Natural killer cell (primary cell): ENCODE results near the gene ATP5PF. TPM values are rescaled to one million over a fixed set of nuclear protein-coding genes. Genes with fewer than 3 reads are reported as not detected.
"Not testable (repeated sequence)": the region's sequence is repeated elsewhere in the genome, so short reads cannot be mapped to it uniquely, and the experiment has no call there.

Experiments used
- ATAC-seq, 3 donors: fragments of 150-1000 bp in 2 of 3; fragments of 200-7000 bp in 1 of 3; cut with Tn5 transposase; 1 replicate in 1 of 3; 2 replicates in 2 of 3; pipeline ENCODE4 v1.10.0; 2021; ENCODE audit warnings: mild to moderate bottlenecking in 2 of 3, moderate library complexity in 2 of 3
- DNase-seq, 2 donors: peaks; one replicate each; pipeline versions ENCODE4 v3.0.0 to v3.0.0-alpha.2; 2013 to 2021; ENCODE audit warnings: mixed read lengths in 1 of 2
- H3K27ac ChIP-seq: one replicate; pipeline ENCODE4 v1.5.1; 2013; ENCODE audit warnings: mild to moderate bottlenecking, low read length
- H3K27me3 ChIP-seq: one replicate; pipeline ENCODE4 v1.6.1; 2013; ENCODE audit warnings: low read length; ENCODE audit not compliant: control insufficient read depth, insufficient read depth
- H3K36me3 ChIP-seq: one replicate; pipeline ENCODE4 v1.6.1; 2013; ENCODE audit warnings: low read length; ENCODE audit not compliant: control insufficient read depth, insufficient read depth
- H3K4me1 ChIP-seq: one replicate; pipeline ENCODE4 v1.6.1; 2013; ENCODE audit warnings: low read length; ENCODE audit not compliant: control insufficient read depth, insufficient read depth
- H3K4me3 ChIP-seq: one replicate; pipeline ENCODE4 v1.5.1; 2013; ENCODE audit warnings: low read length
- H3K9me3 ChIP-seq: one replicate; pipeline ENCODE4 v1.6.1; 2013; ENCODE audit warnings: low read length; ENCODE audit not compliant: control insufficient read depth, insufficient read depth
- H3K27ac Mint-ChIP-seq, 2 donors: one replicate each; pipeline ENCODE4 v1.8.0; 2022; ENCODE audit warnings: mild to moderate bottlenecking in 2 of 2, mixed read lengths in 2 of 2, moderate library complexity in 1 of 2
- H3K27me3 Mint-ChIP-seq, 2 donors: one replicate each; pipeline ENCODE4 v1.8.0; 2022; ENCODE audit warnings: low read depth in 2 of 2, mixed read lengths in 2 of 2
- H3K36me3 Mint-ChIP-seq: one replicate; pipeline ENCODE4 v1.8.0; 2022; ENCODE audit warnings: mixed read lengths
- H3K4me1 Mint-ChIP-seq, 2 donors: one replicate each; pipeline ENCODE4 v1.8.0; 2022; ENCODE audit warnings: mixed read lengths in 2 of 2
- H3K4me3 Mint-ChIP-seq: one replicate; pipeline ENCODE4 v1.8.0; 2022; ENCODE audit warnings: mild to moderate bottlenecking, moderate library complexity, mixed read lengths
- H3K9me3 Mint-ChIP-seq, 2 donors: one replicate each; pipeline ENCODE4 v1.8.0; 2022; ENCODE audit warnings: mixed read lengths in 2 of 2
- CTCF ChIP-seq: fragments of 200-600 bp; IDR thresholded peaks from one replicate; pipeline ENCODE4 v1.8.0; 2022; ENCODE audit warnings: antibody characterized with exemption
- WGBS: methylation state at CpG from one replicate; pipeline ENCODE4 v1.1.7; 2013; ENCODE audit warnings: missing lambda C conversion rate; ENCODE audit not compliant: insufficient coverage; 5-methylcytosine and 5-hydroxymethylcytosine counted together
- intact Hi-C: fragments of 100-400 bp; cut with micrococcal nuclease; formaldehyde crosslinking; loops from one replicate; pipeline ENCODE4 v1.14.2; 2022
- total RNA-seq, 4 donors: library from RNA; stranded (reverse); fragments of 120-200 nt in 1 of 4; gene quantifications; one replicate each; pipeline versions ENCODE4 v1.2.3 to v1.2.4, GENCODE V29; 2013 to 2022

ATP5PF gene
- total RNA-seq: 10 to 100 TPM; 36.2 to 41.6 (median 36.4) TPM
- 44.0 TPM for total RNA-seq (2013)

GRCh38 chr21:25734904-25735645, at the start of gene ATP5PF, which contains the start of gene GABPA:
TSS of gene ATP5PF (minus strand) at chr21:25734904. CDS start at chr21:25729794, 5,110 bp downstream.
TSS of gene GABPA (plus strand) at chr21:25734972. CDS start at chr21:25741599, 6,627 bp downstream.
- peak; percentile 98 to 99 for DNase-seq
- H3K27me3 ChIP-seq: no peaks in the 10 kb centered on the region
- peak; percentile 86 to 98 (median 89) for ATAC-seq
- H3K36me3 ChIP-seq: no peaks in the 10 kb centered on the region
- Mint-ChIP-seq H3K27ac (peak within 1 kb of the TSS; percentile 93 to 100), H3K4me3 (peak within 1 kb of the TSS; percentile 100), H3K4me1 (peaks cover 39 to 44% of the 10 kb centered on the region in 2 donors), H3K27me3 (no peaks in the 10 kb centered on the region), H3K36me3 (no peaks in the 10 kb centered on the region), H3K9me3 (no peaks in the 10 kb centered on the region)
- peaks cover 4% of the 10 kb centered on the region for H3K4me1 ChIP-seq
- peak within 1 kb of the TSS; percentile 92 for H3K27ac ChIP-seq
- no peak for TF ChIP-seq CTCF
- whole genome bisulfite sequencing: 0% methylated on average over 64 of the region's 64 CpGs
- H3K9me3 ChIP-seq: no peaks in the 10 kb centered on the region
- intact Hi-C loops: loop anchor here (1.0 kb wide), 1 partner anchor 127 kb away; no protein-coding TSS in a partner anchor
- H3K4me3 ChIP-seq: peak within 1 kb of the TSS; percentile 79

GRCh38 chr21:25778126-25778875, 43.6 kb upstream of the ATP5PF start:
- intact Hi-C loops, ATAC-seq, H3K27ac ChIP-seq, H3K4me3 Mint-ChIP-seq, H3K4me3 ChIP-seq, H3K27ac Mint-ChIP-seq, H3K9me3 ChIP-seq, H3K36me3 ChIP-seq, H3K27me3 Mint-ChIP-seq, H3K36me3 Mint-ChIP-seq, H3K4me1 ChIP-seq, H3K4me1 Mint-ChIP-seq, H3K27me3 ChIP-seq, DNase-seq, H3K9me3 Mint-ChIP-seq: not testable (repeated sequence)
- 96% methylated on average over 52 of the region's 52 CpGs for WGBS

GRCh38 chr21:25776440-25776839, 41.7 kb upstream of the ATP5PF start:
- WGBS: 92% methylated on average over 3 of the region's 4 CpGs
- Mint-ChIP-seq H3K9me3 (no peaks in the 10 kb centered on the region), H3K4me1 (no peaks in the 10 kb centered on the region), H3K4me3 (no peak overlapping the region), H3K27ac (no peak overlapping the region), H3K27me3 (no peaks in the 10 kb centered on the region), H3K36me3 (no peaks in the 10 kb centered on the region)
- ATAC-seq: no peak
- intact Hi-C loops: no loop called here
- DNase-seq: no peak
- no peak overlapping the region for H3K27ac ChIP-seq
- H3K36me3 ChIP-seq: no peaks in the 10 kb centered on the region
- H3K4me1 ChIP-seq: no peaks in the 10 kb centered on the region
- no peaks in the 10 kb centered on the region for H3K9me3 ChIP-seq
- no peak overlapping the region for H3K4me3 ChIP-seq
- TF ChIP-seq CTCF: no peak
- H3K27me3 ChIP-seq: no peaks in the 10 kb centered on the region

- Histone ChIP-seq H3K9me3 (no peaks in the 10 kb centered on the region), H3K4me3 (no peak overlapping the region), H3K36me3 (peaks cover 15% of the 10 kb centered on the region), H3K4me1 (no peaks in the 10 kb centered on the region), H3K27me3 (no peaks in the 10 kb centered on the region), H3K27ac (no peak overlapping the region)
- peak overlapping the region; percentile 16 to 52 for H3K27ac Mint-ChIP-seq
- intact Hi-C loops: no loop called here
- H3K36me3 Mint-ChIP-seq: no peaks in the 10 kb centered on the region
- TF ChIP-seq CTCF: no peak
- H3K9me3 Mint-ChIP-seq: no peaks in the 10 kb centered on the region
- H3K27me3 Mint-ChIP-seq: no peaks in the 10 kb centered on the region
- H3K4me3 Mint-ChIP-seq: no peak overlapping the region
- no peak for DNase-seq
- H3K4me1 Mint-ChIP-seq: no peaks in the 10 kb centered on the region
- no peak for ATAC-seq
- 19% methylated on average over 2 of the region's 2 CpGs for WGBS
Observed at GRCh38 chr21:25772686-25773085, 38.0 kb upstream of the ATP5PF start.
